DMS 273 treated with DMSO at 0.1 percent for 48 hours (cell line): ENCODE measurements around the gene LYZL6.
"Not testable (repeated sequence)": the region's sequence is repeated elsewhere in the genome, so short reads cannot be mapped to it uniquely, and the experiment has no call there.

Experiments
- DNase-seq: peaks from one replicate; lab custom pipeline; 2025; lab: John Stamatoyannopoulos, UW

The LYZL6 gene

GRCh38 chr17:35906926-35907637, 36.4 kb downstream of the LYZL6 start:
- DNase-seq = no peak

GRCh38 chr17:35906191-35906925, 37.2 kb downstream of the LYZL6 start:
- DNase-seq = no peak

GRCh38 chr17:35903451-35903850, 40.1 kb downstream of the LYZL6 start:
- DNase-seq = no peak

GRCh38 chr17:35901631-35902175, 41.8 kb downstream of the LYZL6 start:
- no peak for DNase-seq

- no peak for DNase-seq
Observed at GRCh38 chr17:35900708-35901480, 42.6 kb downstream of the LYZL6 start.

GRCh38 chr17:35900280-35900679, 43.2 kb downstream of the LYZL6 start:
- DNase-seq = no peak

GRCh38 chr17:35898283-35899070, 45.0 kb downstream of the LYZL6 start:
- no peak for DNase-seq

- DNase-seq = not testable (repeated sequence)
Observed at GRCh38 chr17:35897772-35898171, 45.7 kb downstream of the LYZL6 start.

- DNase-seq = no peak
Observed at GRCh38 chr17:35895636-35896587, 47.6 kb downstream of the LYZL6 start.

GRCh38 chr17:35894206-35894605, 49.3 kb downstream of the LYZL6 start:
- no peak for DNase-seq

- no peak for DNase-seq
Observed at GRCh38 chr17:35893751-35894150, 49.8 kb downstream of the LYZL6 start.

- no peak for DNase-seq
Observed at GRCh38 chr17:35892091-35893035, 51.1 kb downstream of the LYZL6 start.

- no peak for DNase-seq
Observed at GRCh38 chr17:35891269-35891668, 52.2 kb downstream of the LYZL6 start.

GRCh38 chr17:35890774-35891155, 52.7 kb downstream of the LYZL6 start:
- DNase-seq = no peak

- peak; percentile 20 for DNase-seq
Observed at GRCh38 chr17:35889818-35890773, 53.4 kb downstream of the LYZL6 start.

- no peak for DNase-seq
Observed at GRCh38 chr17:35889241-35889640, 54.3 kb downstream of the LYZL6 start.
